ENCODE measurements around the gene DENND1A. TPM values are rescaled to one million over a fixed set of nuclear protein-coding genes. Genes with fewer than 3 reads are reported as not detected.
"Not testable (repeated sequence)": the region's sequence is repeated elsewhere in the genome, so short reads cannot be mapped to it uniquely, and the experiment has no call there.

The DENND1A gene
- 13.9 TPM for total RNA-seq (ENCODE audit: unreplicated experiment)
- long read RNA-seq, partial matches to known transcripts: 0 of 10 reads
- long read RNA-seq, other reads (novel, unspliced or antisense): 10 of 10 reads

GRCh38 chr9:123929870-123930831 is at the start of gene DENND1A:
Gene DENND1A, minus strand, starts transcription at chr9:123930126. Its CDS starts 221 bp downstream, at chr9:123929905.
- H3K27ac Mint-ChIP-seq (ENCODE audit: unreplicated experiment): peak within 1 kb of the TSS; percentile 60
- H3K27me3 Mint-ChIP-seq (ENCODE audit: unreplicated experiment): peaks cover 7% of the 10 kb centered on the region
- peak; percentile 97 for DNase-seq
- TF ChIP-seq CTCF (IDR thresholded peaks at IDR 0.05; ENCODE audit: partially characterized antibody, unreplicated experiment): no peak
- H3K36me3 Mint-ChIP-seq (ENCODE audit: unreplicated experiment): no peaks in the 10 kb centered on the region
- H3K9me3 Mint-ChIP-seq (ENCODE audit: unreplicated experiment): peaks cover 8% of the 10 kb centered on the region
- peak within 1 kb of the TSS; percentile 90 for H3K4me3 Mint-ChIP-seq (ENCODE audit: unreplicated experiment)
- H3K4me1 Mint-ChIP-seq (ENCODE audit: low read depth, unreplicated experiment): peaks cover 6% of the 10 kb centered on the region

- Mint-ChIP-seq H3K4me3 (ENCODE audit: unreplicated experiment) (no peak overlapping the region), H3K4me1 (ENCODE audit: low read depth, unreplicated experiment) (no peaks in the 10 kb centered on the region), H3K27ac (ENCODE audit: unreplicated experiment) (no peak overlapping the region), H3K36me3 (ENCODE audit: unreplicated experiment) (no peaks in the 10 kb centered on the region), H3K27me3 (ENCODE audit: unreplicated experiment) (peaks cover 5% of the 10 kb centered on the region), H3K9me3 (ENCODE audit: unreplicated experiment) (peaks cover 3% of the 10 kb centered on the region)
- TF ChIP-seq CTCF (IDR thresholded peaks at IDR 0.05; ENCODE audit: partially characterized antibody, unreplicated experiment): no peak
- no peak for DNase-seq
These were observed 49.1 kb upstream of the DENND1A start for GRCh38 chr9:123978981-123979380.

- H3K4me3 Mint-ChIP-seq (ENCODE audit: unreplicated experiment); H3K27me3 Mint-ChIP-seq (ENCODE audit: unreplicated experiment); H3K9me3 Mint-ChIP-seq (ENCODE audit: unreplicated experiment); H3K36me3 Mint-ChIP-seq (ENCODE audit: unreplicated experiment); DNase-seq; H3K27ac Mint-ChIP-seq (ENCODE audit: unreplicated experiment); H3K4me1 Mint-ChIP-seq (ENCODE audit: low read depth, unreplicated experiment): not testable (repeated sequence)
These were observed 46.7 kb upstream of the DENND1A start for GRCh38 chr9:123976579-123976978.

- Mint-ChIP-seq H3K27ac (ENCODE audit: unreplicated experiment) (peak overlapping the region; percentile 23), H3K4me3 (ENCODE audit: unreplicated experiment) (no peak overlapping the region), H3K4me1 (ENCODE audit: low read depth, unreplicated experiment) (no peaks in the 10 kb centered on the region), H3K9me3 (ENCODE audit: unreplicated experiment) (peaks cover 3% of the 10 kb centered on the region), H3K27me3 (ENCODE audit: unreplicated experiment) (peaks cover 3% of the 10 kb centered on the region), H3K36me3 (ENCODE audit: unreplicated experiment) (no peaks in the 10 kb centered on the region)
- TF ChIP-seq CTCF (IDR thresholded peaks at IDR 0.05; ENCODE audit: partially characterized antibody, unreplicated experiment): no peak
- DNase-seq: no peak
These were observed 45.9 kb upstream of the DENND1A start for GRCh38 chr9:123975871-123976270.

GRCh38 chr9:123974471-123974870 is 44.5 kb upstream of the DENND1A start:
- Mint-ChIP-seq H3K27me3 (ENCODE audit: unreplicated experiment) (peaks cover 3% of the 10 kb centered on the region), H3K4me3 (ENCODE audit: unreplicated experiment) (no peak overlapping the region), H3K4me1 (ENCODE audit: low read depth, unreplicated experiment) (no peaks in the 10 kb centered on the region), H3K9me3 (ENCODE audit: unreplicated experiment) (peaks cover 3% of the 10 kb centered on the region), H3K27ac (ENCODE audit: unreplicated experiment) (no peak overlapping the region), H3K36me3 (ENCODE audit: unreplicated experiment) (no peaks in the 10 kb centered on the region)
- no peak for TF ChIP-seq CTCF (IDR thresholded peaks at IDR 0.05; ENCODE audit: partially characterized antibody, unreplicated experiment)
- DNase-seq: no peak

Data from glutamatergic neuron (in vitro differentiated cells).